H9 (cell line): ENCODE results near the gene ARHGAP15. TPM values are rescaled to one million over a fixed set of nuclear protein-coding genes. Genes with fewer than 3 reads are reported as not detected.

ENCODE experiments used
- DNase-seq: peaks from one replicate; pipeline ENCODE4 v3.0.0-alpha.2; 2017
- H2AFZ ChIP-seq: one replicate; pipeline ENCODE4 v1.6.1; 2013; ENCODE audit warnings: mild to moderate bottlenecking, low read length, control low read depth, moderate library complexity
- H2AK5ac ChIP-seq: 2 replicates; pipeline ENCODE4 v1.6.1; 2013; ENCODE audit warnings: low read length, control low read depth, mixed read lengths; ENCODE audit not compliant: insufficient read length
- H2BK120ac ChIP-seq: one replicate; pipeline ENCODE4 v1.6.1; 2013; ENCODE audit warnings: low read depth, mild to moderate bottlenecking, low read length, control low read depth, inconsistent platforms; ENCODE audit not compliant: poor library complexity, severe bottlenecking
- H2BK12ac ChIP-seq: 2 replicates; pipeline ENCODE4 v1.6.1; 2013; ENCODE audit warnings: low read length, control low read depth, mixed read lengths, low read depth; ENCODE audit not compliant: insufficient read length
- H2BK15ac ChIP-seq: 2 replicates; pipeline ENCODE4 v1.6.1; 2013; ENCODE audit warnings: low read depth, low read length, control low read depth
- H2BK20ac ChIP-seq: one replicate; pipeline ENCODE4 v1.6.1; 2013; ENCODE audit warnings: low read depth, mild to moderate bottlenecking, low read length, control low read depth, inconsistent platforms; ENCODE audit not compliant: poor library complexity, severe bottlenecking
- H2BK5ac ChIP-seq: 2 replicates; pipeline ENCODE4 v1.6.1; 2013; ENCODE audit warnings: low read length, control low read depth, mixed read lengths; ENCODE audit not compliant: insufficient read length
- H3K14ac ChIP-seq: 2 replicates; pipeline ENCODE4 v1.6.1; 2013; ENCODE audit warnings: low read length, control low read depth; ENCODE audit not compliant: insufficient read depth
- H3K18ac ChIP-seq: 2 replicates; pipeline ENCODE4 v1.6.1; 2013; ENCODE audit warnings: low read depth, mild to moderate bottlenecking, mixed read lengths, low read length, control low read depth; ENCODE audit not compliant: insufficient read length
- H3K23ac ChIP-seq: 2 replicates; pipeline ENCODE4 v1.6.1; 2013; ENCODE audit warnings: low read length, control low read depth, mixed read lengths, low read depth; ENCODE audit not compliant: insufficient read length
- H3K23me2 ChIP-seq: 2 replicates; pipeline ENCODE4 v1.6.1; 2013; ENCODE audit warnings: low read depth, mild to moderate bottlenecking, mixed read lengths, low read length, control low read depth; ENCODE audit not compliant: insufficient read length, poor library complexity, severe bottlenecking
- H3K27ac ChIP-seq: 2 replicates; pipeline ENCODE4 v1.5.1; 2013; ENCODE audit warnings: low read length, control low read depth, mixed read lengths, low read depth; ENCODE audit not compliant: insufficient read length
- H3K27me3 ChIP-seq: 2 replicates; pipeline ENCODE4 v1.6.1; 2013; ENCODE audit warnings: low read length, control low read depth, inconsistent platforms; ENCODE audit not compliant: insufficient read depth
- H3K4ac ChIP-seq: 2 replicates; pipeline ENCODE4 v1.6.1; 2013; ENCODE audit warnings: low read depth, mild to moderate bottlenecking, control low read depth, inconsistent platforms, low read length, moderate library complexity
- H3K4me1 ChIP-seq: 2 replicates; pipeline ENCODE4 v1.6.1; 2013; ENCODE audit warnings: low read length, control low read depth, inconsistent platforms; ENCODE audit not compliant: insufficient read depth
- H3K4me2 ChIP-seq: 2 replicates; pipeline ENCODE4 v1.6.1; 2013; ENCODE audit warnings: low read length, control low read depth, mixed read lengths; ENCODE audit not compliant: insufficient read length, insufficient read depth
- H3K56ac ChIP-seq: 2 replicates; pipeline ENCODE4 v1.6.1; 2013; ENCODE audit warnings: low read depth, mild to moderate bottlenecking, mixed read lengths, low read length, control low read depth; ENCODE audit not compliant: insufficient read length
- H3K79me1 ChIP-seq: 2 replicates; pipeline ENCODE4 v1.6.1; 2013; ENCODE audit warnings: low read depth, mild to moderate bottlenecking, moderate library complexity, low read length, control low read depth, inconsistent platforms; ENCODE audit not compliant: insufficient read depth, poor library complexity, severe bottlenecking
- H3K79me2 ChIP-seq: 2 replicates; pipeline ENCODE4 v1.6.1; 2013; ENCODE audit warnings: low read length, control low read depth, inconsistent platforms; ENCODE audit not compliant: insufficient read depth
- H3K9ac ChIP-seq: 2 replicates; pipeline ENCODE4 v1.6.1; 2013; ENCODE audit warnings: low read length, control low read depth, mixed read lengths; ENCODE audit not compliant: insufficient read length; ENCODE audit errors: extremely low read depth
- H3K9me3 ChIP-seq: one replicate; pipeline ENCODE4 v1.6.1; 2013; ENCODE audit warnings: low read depth, low read length, inconsistent platforms; ENCODE audit not compliant: control insufficient read depth
- H3T11ph ChIP-seq: one replicate; pipeline ENCODE4 v1.6.1; 2013; ENCODE audit warnings: mild to moderate bottlenecking, low read length, control low read depth, inconsistent platforms
- H4K20me1 ChIP-seq: one replicate; pipeline ENCODE4 v1.6.1; 2013; ENCODE audit not compliant: control insufficient read depth, insufficient read length, insufficient read depth
- H4K5ac ChIP-seq: 2 replicates; pipeline ENCODE4 v1.6.1; 2013; ENCODE audit warnings: low read depth, mild to moderate bottlenecking, mixed read lengths, low read length, control low read depth; ENCODE audit not compliant: insufficient read length
- H4K8ac ChIP-seq: replicated peaks from 2 replicates; pipeline ENCODE4 v1.6.1; 2013; ENCODE audit warnings: low read length, control low read depth, mixed read lengths, low read depth; ENCODE audit not compliant: insufficient read length
- H4K91ac ChIP-seq: 2 replicates; pipeline ENCODE4 v1.6.1; 2013; ENCODE audit warnings: low read depth, mild to moderate bottlenecking, moderate library complexity, mixed read lengths, low read length, control low read depth; ENCODE audit not compliant: insufficient read length
- H3K27ac Mint-ChIP-seq, 3 experiments: 2 replicates in 2 of 3; 3 replicates in 1 of 3; pipeline ENCODE4 v1.8.0; 2020 to 2021; ENCODE audit warnings: mixed read lengths in 3 of 3, mild to moderate bottlenecking in 1 of 3, moderate library complexity in 1 of 3
- H3K27me3 Mint-ChIP-seq: 2 replicates; pipeline ENCODE4 v1.8.0; 2021; ENCODE audit warnings: low read depth, mild to moderate bottlenecking, moderate library complexity, mixed read lengths
- H3K36me3 Mint-ChIP-seq, 3 experiments: 2 replicates in 2 of 3; 3 replicates in 1 of 3; pipeline ENCODE4 v1.8.0; 2020 to 2021; ENCODE audit warnings: low read depth in 3 of 3, mixed read lengths in 3 of 3; ENCODE audit not compliant: insufficient read depth in 1 of 3
- H3K4me1 Mint-ChIP-seq, 2 experiments: 2 replicates each; pipeline ENCODE4 v1.8.0; 2020; ENCODE audit warnings: mixed read lengths in 2 of 2
- H3K4me3 Mint-ChIP-seq, 2 experiments: 2 replicates in 1 of 2; 3 replicates in 1 of 2; pipeline ENCODE4 v1.8.0; 2020 to 2021; ENCODE audit warnings: mild to moderate bottlenecking in 2 of 2, mixed read lengths in 2 of 2, moderate library complexity in 1 of 2
- H3K9me3 Mint-ChIP-seq, 2 experiments: 2 replicates in 1 of 2; 3 replicates in 1 of 2; pipeline ENCODE4 v1.8.0; 2020; ENCODE audit warnings: mild to moderate bottlenecking in 2 of 2, mixed read lengths in 2 of 2, moderate library complexity in 1 of 2
- CTCF ChIP-seq: fragments of 200-600 bp; sonication (generic); conservative IDR thresholded peaks from 3 replicates; pipeline ENCODE4 v1.8.0; 2021; ENCODE audit warnings: antibody characterized with exemption, mild to moderate bottlenecking
- WGBS: extraction: QIAGEN DNeasy Blood & Tissue Kit; methylation state at CpG from one replicate; pipeline ENCODE4 v1.1.7; 2013; ENCODE audit warnings: missing lambda C conversion rate, low lambda C conversion rate, mixed read lengths; ENCODE audit not compliant: insufficient read length; ENCODE audit errors: extremely low coverage; 5-methylcytosine and 5-hydroxymethylcytosine counted together
- total RNA-seq: library from RNA; stranded (reverse); gene quantifications from 2 replicates; pipeline ENCODE4 v1.2.1, GENCODE V29; 2021

Gene ARHGAP15
- total RNA-seq, 1 experiment from 2014 or later = not detected

DNA sequence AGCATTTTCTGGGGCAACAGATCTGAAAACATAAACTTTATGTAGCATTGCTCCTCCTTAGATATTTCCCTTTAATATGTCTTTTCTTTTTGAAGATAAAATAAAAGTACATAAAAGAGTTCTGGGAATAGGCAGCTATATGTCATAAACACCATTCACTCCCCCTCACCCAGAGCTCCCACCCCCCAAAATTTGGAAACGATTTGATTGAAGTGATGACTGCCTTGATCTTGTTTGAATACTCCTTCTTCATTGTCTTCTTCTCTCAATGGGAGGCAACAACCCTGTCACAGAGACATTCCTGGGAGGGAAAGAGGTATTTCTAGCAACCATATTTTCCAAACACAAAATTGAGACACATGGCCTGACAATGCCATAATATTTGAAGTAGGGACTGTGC, 369.3 kb downstream of the ARHGAP15 start:
- Histone ChIP-seq H3K23me2 (no peaks in the 10 kb centered on the region), H2AK5ac (no peak overlapping the region), H4K8ac (no peak overlapping the region), H2BK120ac (no peak overlapping the region), H3K4me1 (no peaks in the 10 kb centered on the region), H3K14ac (no peak overlapping the region), H3K23ac (no peak overlapping the region), H3K27me3 (no peaks in the 10 kb centered on the region), H3K4ac (no peak overlapping the region), H3K18ac (no peak overlapping the region), H3K79me1 (no peaks in the 10 kb centered on the region), H3T11ph (no peak overlapping the region), H3K9me3 (no peaks in the 10 kb centered on the region), H2BK15ac (no peak overlapping the region), H4K20me1 (no peaks in the 10 kb centered on the region), H2BK20ac (no peak overlapping the region), H4K91ac (no peak overlapping the region), H4K5ac (no peak overlapping the region), H2BK12ac (no peak overlapping the region), H3K56ac (no peak overlapping the region), H2BK5ac (no peak overlapping the region), H3K79me2 (no peaks in the 10 kb centered on the region), H3K27ac (no peak overlapping the region), H2AFZ (no peak overlapping the region), H3K4me2 (no peak overlapping the region), H3K9ac (no peak overlapping the region)
- Mint-ChIP-seq H3K4me3 (no peak overlapping the region), H3K4me1 (peaks cover 0 to 4% of the 10 kb centered on the region in 2 experiments; a peak in 2 of 4 replicates), H3K9me3 (peaks cover 3 to 4% of the 10 kb centered on the region in 2 experiments; a peak in 4 of 5 replicates), H3K27me3 (no peaks in the 10 kb centered on the region), H3K27ac (no peak overlapping the region), H3K36me3 (peaks cover 2 to 8% (median 3%) of the 10 kb centered on the region in 3 experiments; a peak in 4 of 7 replicates)
- no peak for TF ChIP-seq CTCF
- no CpG with 5 or more reads among the region's 1 CpG for WGBS
- no peak for DNase-seq
